Measurements from ENCODE around the gene TRAPPC6A. TPM values are rescaled to one million over a fixed set of nuclear protein-coding genes. Genes with fewer than 3 reads are reported as not detected.
A peak's percentile ranks its signal among the peaks of the same experiment; 100 is the strongest.

The TRAPPC6A gene
- total and polyA plus RNA-seq, 9 donors, result 1.8 to 33.7 (median 23.4) TPM

- intact Hi-C loops (cut with DNase I), result no loop called here
- no peak overlapping the region for H3K4me3 ChIP-seq
- WGBS, 3 donors, result 75 to 80% (median 79%) methylated on average over 7 to 15 of the region's 15 CpGs
Measured at GRCh38 chr19:45163751-45164460, 14.1 kb downstream of the TRAPPC6A start.

DNA sequence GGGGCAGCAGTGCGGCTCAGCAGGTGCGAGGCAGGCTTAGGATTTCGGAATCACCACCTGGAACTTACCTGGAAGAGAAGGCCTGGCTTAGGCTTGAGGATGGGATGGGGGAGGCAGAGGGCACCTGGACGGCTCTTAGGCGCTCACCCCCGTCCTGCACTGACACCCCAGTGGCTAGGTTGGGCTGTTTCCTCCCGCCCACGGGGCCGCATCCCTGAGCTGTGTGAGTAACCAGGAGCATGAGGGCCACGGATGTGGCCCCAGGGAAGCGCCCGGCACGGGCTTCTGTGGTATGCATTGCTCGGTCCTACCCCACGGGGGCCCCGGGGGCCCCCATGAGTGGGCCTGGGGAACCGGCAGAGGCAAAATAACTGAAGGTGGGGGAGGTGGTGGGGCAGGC, 14.9 kb downstream of the TRAPPC6A start:
- H3K27ac ChIP-seq, result no peak overlapping the region
- no peak for DNase-seq
- H3K4me3 ChIP-seq, result no peak overlapping the region
- H3K27me3 ChIP-seq, result no peaks in the 10 kb centered on the region
- 79 to 91% (median 82%) methylated on average over 17 of the region's 17 CpGs for WGBS, 3 donors
- H3K9me3 ChIP-seq, result no peaks in the 10 kb centered on the region
- no peak for TF ChIP-seq EP300 (IDR thresholded peaks at IDR 0.05)
- no peak for TF ChIP-seq CTCF (IDR thresholded peaks at IDR 0.05)
- TF ChIP-seq POLR2A (IDR thresholded peaks at IDR 0.05), result no peak
- no peaks in the 10 kb centered on the region for H3K36me3 ChIP-seq
- intact Hi-C loops (cut with DNase I), result no loop called here
- H3K4me1 ChIP-seq (ENCODE audit: insufficient read depth), result no peaks in the 10 kb centered on the region

More at GRCh38 chr19:45163751-45164460, 14.1 kb downstream of the TRAPPC6A start:
- Histone ChIP-seq H3K36me3 (no peaks in the 10 kb centered on the region), H3K4me1 (ENCODE audit: insufficient read depth) (no peaks in the 10 kb centered on the region), H3K27me3 (no peaks in the 10 kb centered on the region), H3K27ac (no peak overlapping the region), H3K9me3 (no peaks in the 10 kb centered on the region)
- TF ChIP-seq CTCF (IDR thresholded peaks at IDR 0.05), result no peak
- TF ChIP-seq POLR2A (IDR thresholded peaks at IDR 0.05), result no peak
- TF ChIP-seq EP300 (IDR thresholded peaks at IDR 0.05), result no peak
- no peak for DNase-seq

GRCh38 chr19:45162608-45163143, 15.4 kb downstream of the TRAPPC6A start:
- Histone ChIP-seq H3K27ac (no peak overlapping the region), H3K4me1 (ENCODE audit: insufficient read depth) (no peaks in the 10 kb centered on the region), H3K36me3 (no peaks in the 10 kb centered on the region), H3K9me3 (no peaks in the 10 kb centered on the region), H3K4me3 (no peak overlapping the region), H3K27me3 (no peaks in the 10 kb centered on the region)
- TF ChIP-seq CTCF (IDR thresholded peaks at IDR 0.05) (no peak), EP300 (IDR thresholded peaks at IDR 0.05) (no peak), POLR2A (IDR thresholded peaks at IDR 0.05) (no peak)
- intact Hi-C loops (cut with DNase I), result no loop called here
- no peak for DNase-seq
- WGBS, 3 donors, result 54 to 80% (median 75%) methylated on average over 15 to 18 of the region's 18 CpGs

DNA sequence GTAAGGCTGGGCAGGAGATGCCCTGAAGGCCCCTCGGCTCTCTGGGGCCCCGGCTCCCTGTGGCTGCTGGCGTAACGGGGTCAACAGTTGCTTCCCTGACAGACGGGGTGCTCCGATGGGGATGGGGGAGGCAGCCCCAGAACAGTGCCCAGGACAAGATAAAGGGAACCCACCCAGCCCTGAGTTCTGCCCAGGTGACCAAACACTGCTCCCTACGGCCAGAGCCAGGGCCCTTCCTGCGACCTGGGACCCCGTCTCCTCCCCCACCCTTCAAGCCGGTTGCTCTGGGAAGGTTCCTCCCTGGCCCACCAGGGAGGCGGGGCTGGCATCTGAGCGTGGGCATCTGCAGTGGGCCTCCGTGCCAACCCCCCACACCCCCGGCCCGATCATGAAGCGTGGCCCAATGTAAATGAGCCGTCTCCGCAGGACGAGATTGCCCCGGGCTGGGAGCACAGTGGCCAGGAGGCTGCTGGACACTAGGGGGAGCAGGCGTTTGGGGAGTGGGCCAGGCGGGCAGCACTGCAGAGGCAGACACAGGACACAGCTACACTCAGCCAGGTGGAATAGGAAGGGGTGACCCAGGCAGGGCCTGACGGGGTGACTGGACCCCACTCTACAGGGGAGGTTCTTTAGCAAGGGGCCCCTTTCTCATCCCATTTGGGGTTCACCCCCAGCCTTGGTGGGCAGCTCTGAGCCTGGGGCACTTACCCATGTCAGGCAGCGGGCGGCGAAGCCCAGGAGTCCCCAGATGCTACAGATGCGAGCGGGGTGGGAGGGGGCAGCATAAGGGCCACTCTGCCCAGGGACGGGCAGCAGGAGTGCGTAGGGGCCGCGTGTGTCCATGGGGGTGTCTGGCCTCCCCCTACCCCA, 16.1 kb downstream of the TRAPPC6A start:
- H3K4me1 ChIP-seq (ENCODE audit: insufficient read depth), result no peaks in the 10 kb centered on the region
- no peaks in the 10 kb centered on the region for H3K36me3 ChIP-seq
- TF ChIP-seq EP300 (IDR thresholded peaks at IDR 0.05) (no peak), POLR2A (IDR thresholded peaks at IDR 0.05) (no peak), CTCF (IDR thresholded peaks at IDR 0.05) (peak in 1 of 3 donors; percentile 16)
- peak in 3 of 5 donors; percentile 29 to 65 (median 53) for DNase-seq
- no peaks in the 10 kb centered on the region for H3K9me3 ChIP-seq
- H3K27me3 ChIP-seq, result no peaks in the 10 kb centered on the region
- H3K27ac ChIP-seq, result no peak overlapping the region
- no peak overlapping the region for H3K4me3 ChIP-seq
- WGBS, 3 donors, result 30 to 35% (median 35%) methylated on average over 32 of the region's 32 CpGs
- intact Hi-C loops (cut with DNase I), result no loop called here

Measured in ovary (tissue), 9 donors.